Astrocyte of the hippocampus (primary cell): Measurements from ENCODE around the gene PRG2.
"Not testable (repeated sequence)": the region's sequence is repeated elsewhere in the genome, so short reads cannot be mapped to it uniquely, and the experiment has no call there.

Experiments
- DNase-seq: peaks from one replicate; pipeline ENCODE4 v3.0.0; 2011; ENCODE audit warnings: low read depth, low spot score

Gene PRG2

GRCh38 chr11:57368106-57368844 is 22.2 kb downstream of the PRG2 start:
- DNase-seq: no peak

DNA sequence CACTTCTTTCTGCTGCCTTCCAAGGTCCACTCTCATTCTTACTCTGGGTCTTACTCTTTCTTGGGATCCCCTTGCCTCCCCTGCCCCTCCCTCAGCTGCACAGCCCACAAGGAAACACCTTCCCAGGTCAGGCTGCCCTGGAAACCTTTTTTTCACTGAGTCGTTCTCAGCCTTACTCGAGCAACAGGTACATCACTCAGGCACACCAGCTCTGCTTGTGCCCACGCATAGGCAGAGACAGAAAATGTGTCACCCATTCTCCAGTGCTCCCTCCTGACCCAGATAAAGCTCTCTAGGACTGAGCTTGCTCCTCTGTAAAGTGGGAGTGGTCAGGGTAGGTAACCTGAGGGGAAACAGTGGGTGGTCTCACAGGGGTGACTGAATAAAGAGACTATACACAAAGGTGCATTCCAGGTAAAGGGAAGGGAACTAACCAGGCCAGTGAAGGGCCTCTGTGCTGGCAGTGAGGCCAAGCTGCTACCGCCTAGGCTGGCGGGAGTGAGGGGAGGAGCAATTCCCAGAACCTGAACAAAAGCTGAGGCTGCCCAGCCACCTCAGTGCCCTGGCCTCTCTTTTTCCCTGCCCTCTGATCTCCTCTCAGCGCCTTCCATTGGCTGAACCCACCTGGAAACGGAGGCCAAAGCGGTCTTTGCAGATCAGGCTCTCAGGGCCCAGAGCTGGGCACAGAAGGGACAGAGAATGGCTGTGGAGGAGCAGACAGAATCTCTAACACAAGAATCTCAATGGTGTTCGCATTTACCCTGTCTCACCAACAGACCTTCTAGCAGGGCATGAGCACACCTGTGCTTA is 25.4 kb downstream of the PRG2 start:
- no peak for DNase-seq

DNA sequence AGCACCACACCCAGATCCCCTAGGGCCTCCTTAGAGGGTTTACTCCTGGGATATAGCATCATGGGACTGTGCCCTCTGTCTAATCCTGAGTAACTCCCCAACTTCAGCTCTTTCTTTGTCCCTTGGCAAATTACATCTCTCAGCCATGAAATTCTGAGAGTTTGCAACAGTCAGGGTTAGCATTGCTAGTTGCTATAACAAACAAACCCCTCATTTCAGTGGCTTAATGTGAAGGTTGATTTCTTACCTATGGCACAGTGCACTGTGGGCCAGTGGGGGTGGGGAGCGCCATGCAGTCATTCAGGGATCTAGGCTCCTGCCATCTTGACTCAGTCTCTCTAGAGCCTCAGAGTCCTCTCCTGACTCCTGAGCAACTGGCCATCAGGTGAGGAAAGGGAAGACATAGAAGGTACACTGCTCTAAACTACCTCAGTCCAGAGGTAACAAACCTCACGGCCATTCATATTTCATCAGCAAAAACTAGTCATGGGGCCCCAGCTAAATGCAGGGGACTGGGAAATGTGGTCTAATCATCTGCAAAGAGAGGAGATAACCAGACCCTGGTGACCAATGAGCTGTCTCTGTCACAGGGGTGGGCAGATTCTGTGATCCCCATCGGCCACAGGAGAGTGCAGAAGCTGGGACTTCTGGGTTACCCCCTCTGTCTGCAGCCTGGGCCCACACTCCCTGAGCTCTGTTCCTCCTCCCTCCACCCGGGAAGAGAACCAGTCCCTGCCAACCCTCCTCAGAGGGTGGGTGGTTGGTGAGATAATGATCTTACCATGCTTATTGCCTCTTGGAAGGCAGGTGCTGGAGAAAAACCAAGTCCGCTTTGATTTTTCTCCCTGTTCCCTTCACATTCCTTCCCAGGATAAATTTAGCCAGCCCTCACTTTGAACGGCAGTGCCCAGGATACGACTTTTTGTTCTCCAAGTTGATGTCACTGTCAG is 27.0 kb downstream of the PRG2 start:
- no peak for DNase-seq

DNA sequence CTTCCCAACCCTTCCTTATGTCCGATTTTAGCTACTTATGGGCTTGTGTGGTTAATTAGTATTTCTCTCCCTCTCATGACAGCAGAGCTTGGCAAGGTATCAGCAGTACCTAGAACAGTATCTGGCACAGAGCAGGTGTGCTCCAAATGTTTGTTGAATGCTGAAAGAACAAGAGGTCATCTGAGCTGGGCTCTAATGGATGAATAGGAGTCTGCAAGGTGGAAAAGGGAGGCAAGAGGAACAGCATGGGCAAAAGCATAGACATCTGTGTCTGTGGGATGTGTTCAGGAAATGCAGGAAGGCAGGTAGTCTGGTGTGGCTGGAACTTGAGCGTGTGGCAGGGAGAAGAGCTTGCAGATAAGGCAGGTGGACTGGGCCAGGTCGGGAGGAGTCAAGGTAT is 28.5 kb downstream of the PRG2 start:
- DNase-seq: no peak

DNA sequence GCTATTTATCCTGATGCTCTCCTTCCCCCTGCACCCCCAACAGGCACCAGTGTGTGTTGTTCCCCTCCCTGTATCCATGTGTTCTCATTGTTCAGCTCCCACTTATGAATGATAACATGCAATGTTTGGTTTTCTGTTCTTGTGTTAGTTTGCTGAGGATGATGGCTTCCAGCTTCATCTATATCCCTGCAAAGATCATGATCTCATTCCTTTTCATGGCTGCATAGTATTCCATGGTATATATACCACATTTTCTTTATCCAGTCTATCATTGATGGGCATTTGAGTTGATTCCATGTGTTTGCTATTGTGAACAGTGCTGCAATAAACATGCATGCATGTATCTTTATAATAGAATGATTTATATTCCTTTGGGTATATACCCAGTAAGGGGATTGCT is 29.0 kb downstream of the PRG2 start:
- DNase-seq: not testable (repeated sequence)

DNA sequence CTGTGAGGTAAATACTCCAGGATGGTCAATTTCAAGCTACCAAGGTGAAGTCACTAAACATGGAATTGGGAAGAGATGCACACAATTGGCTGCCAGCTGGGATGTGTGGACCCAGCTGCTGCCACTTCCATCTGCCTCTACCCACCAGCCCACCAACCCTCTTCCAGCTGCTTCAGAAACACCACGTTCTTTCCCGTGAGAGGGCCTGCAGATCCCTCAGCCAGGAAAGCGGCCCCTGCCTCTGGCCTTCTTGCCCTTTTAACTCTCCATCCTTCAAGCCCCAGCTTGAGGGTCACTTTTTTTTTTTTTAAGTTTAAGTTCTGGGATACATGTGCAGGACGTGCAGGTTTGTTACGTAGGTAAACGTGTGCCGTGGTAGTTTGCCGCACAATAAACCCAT is 29.5 kb downstream of the PRG2 start:
- DNase-seq: no peak

DNA sequence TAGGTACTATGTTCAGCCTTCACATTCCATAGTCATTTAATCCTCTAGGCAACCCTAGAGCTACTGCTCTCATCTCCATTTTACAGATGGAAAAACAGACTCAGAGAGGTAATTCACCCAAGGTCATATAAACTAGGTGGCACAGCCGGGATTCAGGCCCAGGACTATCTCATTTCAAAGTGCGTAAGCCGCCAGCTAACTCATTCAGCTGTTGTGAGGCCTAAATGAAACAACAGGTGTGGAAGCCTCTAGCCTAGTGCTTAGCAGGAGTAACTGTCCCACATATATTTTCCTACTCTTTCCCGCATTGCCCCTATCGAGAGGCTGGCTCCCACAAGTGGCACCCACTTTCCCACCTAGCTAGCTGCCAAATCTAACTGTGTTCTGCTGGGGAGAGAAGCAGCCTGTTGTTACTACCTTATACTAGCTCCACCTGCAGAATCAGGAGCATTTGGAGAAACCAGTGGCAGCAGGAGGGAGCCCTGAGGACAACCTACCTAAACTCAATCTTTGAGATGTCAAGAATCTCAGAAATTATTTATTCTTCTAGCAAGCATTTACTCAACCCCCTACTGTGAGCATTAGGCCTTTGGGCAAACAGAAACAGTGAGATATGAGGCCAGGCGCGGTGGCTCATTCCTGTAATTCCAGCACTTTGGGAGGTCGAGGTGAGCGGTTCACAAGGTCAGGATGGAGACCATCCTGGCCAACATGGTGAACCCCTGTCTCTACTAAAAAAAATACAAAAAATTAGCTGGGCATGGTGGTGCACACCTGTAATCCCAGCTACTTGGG is 30.4 kb downstream of the PRG2 start:
- DNase-seq: peak; percentile 16

- DNase-seq: no peak
These were observed 31.1 kb downstream of the PRG2 start for GRCh38 chr11:57359396-57359795.

- no peak for DNase-seq
These were observed 31.5 kb downstream of the PRG2 start for GRCh38 chr11:57358991-57359390.

DNA sequence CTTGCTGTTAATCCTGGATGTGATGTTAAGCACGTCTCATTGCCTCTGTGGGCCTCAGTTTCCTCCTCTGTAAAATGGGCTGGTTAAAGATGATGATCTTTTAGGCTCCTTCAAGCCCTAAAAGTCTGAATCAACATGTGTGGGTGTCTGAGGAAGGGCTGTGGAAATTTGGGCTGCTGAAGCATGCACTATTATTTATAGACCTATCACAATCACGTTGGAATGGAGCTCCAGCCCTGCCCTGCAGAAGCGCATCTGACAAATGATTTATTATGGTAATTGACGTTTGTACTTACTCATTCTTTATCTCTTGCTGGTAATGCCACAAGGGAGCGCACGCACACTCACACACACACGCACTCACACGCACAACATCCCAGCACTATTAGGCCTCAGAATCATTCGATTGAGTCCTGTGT is 31.9 kb downstream of the PRG2 start:
- no peak for DNase-seq

GRCh38 chr11:57357856-57358255 is 32.6 kb downstream of the PRG2 start:
- DNase-seq: no peak

GRCh38 chr11:57357310-57357709 is 33.1 kb downstream of the PRG2 start:
- no peak for DNase-seq

DNA sequence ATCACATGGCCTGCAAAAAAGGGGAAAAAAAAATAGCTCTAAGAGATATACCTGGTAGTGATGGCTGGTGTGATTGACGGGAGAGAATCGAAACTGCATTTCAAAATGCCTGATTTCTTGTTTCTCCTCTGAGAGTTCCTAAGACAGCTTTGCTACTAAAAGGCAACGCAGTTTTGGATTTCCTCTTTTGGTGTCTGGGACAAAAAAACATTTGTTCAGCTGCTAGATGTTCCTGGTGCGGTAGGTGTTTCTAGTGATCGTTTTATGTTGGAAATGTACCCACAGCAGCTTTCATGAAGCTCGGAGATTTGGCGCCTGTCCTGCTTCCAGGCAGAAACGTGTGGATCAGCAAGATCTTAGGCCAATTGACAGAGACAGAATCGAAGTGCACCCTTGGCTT is 34.2 kb downstream of the PRG2 start:
- DNase-seq: no peak

GRCh38 chr11:57354699-57355098 is 35.8 kb downstream of the PRG2 start:
- no peak for DNase-seq

DNA sequence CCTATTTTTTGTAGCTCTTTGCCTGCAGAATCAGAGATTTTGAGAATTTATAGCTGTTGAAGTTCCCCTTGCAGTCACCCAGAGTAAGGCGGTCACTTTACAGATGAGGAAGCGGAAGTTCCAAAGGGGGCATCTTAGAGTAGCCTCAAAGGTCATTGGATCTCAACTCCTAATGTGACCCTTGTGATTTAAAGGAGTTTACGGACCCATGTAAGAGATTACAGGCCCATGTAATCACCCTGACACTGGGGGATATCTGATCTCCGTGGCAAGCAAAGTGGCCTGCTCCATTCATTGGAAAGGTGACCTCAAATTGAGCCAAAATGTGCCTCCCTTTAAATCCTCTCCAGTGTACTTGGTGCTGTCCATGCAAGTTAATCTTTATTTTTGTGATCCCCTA is 36.6 kb downstream of the PRG2 start:
- DNase-seq: no peak

- no peak for DNase-seq
These were observed 37.0 kb downstream of the PRG2 start for GRCh38 chr11:57353446-57353845.

DNA sequence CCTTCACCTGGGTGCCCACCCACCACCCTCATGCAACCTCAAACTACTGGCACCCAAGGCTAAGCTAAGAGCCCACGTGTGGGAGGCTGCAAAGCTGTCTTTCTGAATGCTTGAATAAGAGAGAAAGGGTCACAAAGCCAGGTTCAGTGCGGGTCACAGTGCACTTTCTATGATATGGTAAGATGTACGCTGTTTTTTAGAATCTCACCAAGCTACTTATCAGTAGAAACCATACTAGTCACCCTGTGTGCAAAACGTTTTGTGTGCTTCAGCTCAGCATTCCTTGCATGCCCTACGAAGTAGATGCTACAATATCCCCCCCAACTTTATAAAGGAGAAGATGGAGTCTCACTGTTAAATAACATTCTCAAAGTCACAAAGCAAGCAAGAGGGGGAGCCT is 37.4 kb downstream of the PRG2 start:
- DNase-seq: no peak

DNA sequence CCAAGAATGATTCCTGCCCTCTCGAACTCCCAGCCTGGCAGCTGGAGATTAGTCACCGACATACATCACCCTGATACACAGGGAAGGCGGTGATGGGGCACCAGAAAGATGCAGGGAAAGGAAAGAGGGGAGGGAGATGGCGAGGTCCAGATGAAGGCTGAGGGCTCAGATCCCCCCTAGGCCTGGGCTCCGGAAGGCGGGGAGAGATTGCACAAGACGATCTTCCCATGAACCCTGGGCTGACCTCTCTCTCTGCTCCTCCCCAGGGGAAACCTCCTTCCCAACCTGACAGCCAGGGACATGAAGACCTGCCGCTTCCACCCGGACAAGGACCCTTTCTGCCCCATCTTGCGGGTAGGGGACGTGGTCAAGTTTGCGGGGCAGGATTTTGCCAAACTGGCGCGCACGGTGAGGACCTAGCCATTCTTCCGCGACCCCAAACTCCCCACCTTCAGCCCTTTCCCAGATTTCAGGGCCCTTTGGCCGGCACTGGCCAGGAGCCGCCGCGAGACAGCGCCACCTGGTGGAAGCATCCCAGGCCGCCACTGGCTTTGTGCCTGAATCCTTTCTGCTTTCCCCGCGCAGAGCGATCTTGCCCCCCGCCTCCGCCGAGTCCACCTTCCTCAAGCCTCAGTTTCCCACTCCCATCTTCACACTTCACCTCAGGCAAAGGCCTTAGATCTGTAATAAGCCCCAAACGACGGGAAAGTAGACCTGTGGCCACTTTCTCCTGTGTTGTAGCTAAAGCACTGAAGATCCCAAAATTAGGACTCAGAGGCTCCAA is 40.8 kb downstream of the PRG2 start:
- peak; percentile 59 for DNase-seq

DNA sequence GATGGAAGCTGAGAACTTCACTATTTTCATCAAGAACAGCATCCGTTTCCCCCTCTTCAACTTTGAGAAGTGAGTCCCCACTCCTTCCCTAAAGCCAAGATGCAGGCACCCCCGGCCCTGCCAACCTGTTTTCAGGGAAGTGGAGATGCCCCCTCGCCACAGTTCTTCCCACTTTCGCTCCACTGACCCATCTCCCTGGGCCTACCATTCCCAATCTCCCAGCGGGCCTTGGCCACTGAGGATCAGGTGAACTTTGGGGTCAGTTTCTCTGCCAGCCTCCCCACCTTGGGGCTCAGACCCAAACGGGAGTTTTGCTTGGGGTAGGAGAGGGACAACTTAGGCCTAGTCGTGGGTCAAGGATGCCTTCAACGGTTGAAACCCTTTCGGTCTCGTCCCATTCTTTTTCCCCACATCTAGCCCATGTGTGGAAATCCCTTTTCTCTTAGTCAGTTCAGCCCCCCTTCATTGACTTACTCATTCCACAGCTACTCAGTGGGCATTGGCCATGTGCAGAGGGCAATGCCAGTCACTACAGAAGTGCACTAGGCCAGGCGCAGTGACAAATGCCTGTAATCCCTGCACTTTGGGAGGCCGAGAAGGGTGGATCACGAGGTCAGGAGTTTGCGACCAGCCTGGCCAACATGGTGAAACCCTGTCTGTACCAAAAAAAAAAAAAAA is 41.7 kb downstream of the PRG2 start:
- no peak for DNase-seq

DNA sequence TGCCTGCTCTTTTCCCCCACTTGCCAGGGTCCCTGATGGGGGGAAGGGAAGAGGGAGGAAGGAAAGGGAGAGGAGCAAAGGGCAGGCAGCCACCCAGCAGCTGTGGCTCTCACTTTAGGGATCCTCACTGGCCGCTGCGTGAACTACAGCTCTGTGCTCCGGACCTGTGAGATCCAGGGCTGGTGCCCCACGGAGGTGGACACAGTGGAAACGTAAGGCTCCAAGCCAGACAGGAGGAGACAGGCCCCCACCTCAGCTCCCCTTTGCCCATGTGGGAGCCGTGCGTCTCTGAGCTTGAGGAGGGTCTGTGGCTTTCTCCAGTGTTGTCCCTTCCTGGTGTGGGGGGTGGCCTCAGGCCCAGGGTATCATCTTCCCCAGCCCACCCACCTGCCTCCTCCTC is 42.4 kb downstream of the PRG2 start:
- DNase-seq: no peak
